Stimulated activated CD4-positive, alpha-beta T cell treated with anti-CD3 and anti-CD28 coated beads, Interleukin-4, amount 100 ng/mL, for 48 hours (primary cell): ENCODE data around the gene RASA2.
"Not testable (repeated sequence)": the region's sequence is repeated elsewhere in the genome, so short reads cannot be mapped to it uniquely, and the experiment has no call there.

Experiments
- DNase-seq, 2 donors: peaks; one replicate each; pipeline ENCODE4 v3.0.0-alpha.2; 2020; ENCODE audit warnings: low read depth in 2 of 2

The RASA2 gene

GRCh38 chr3:141493184-141493583 lies 6.4 kb downstream of the RASA2 start:
- no peak for DNase-seq

GRCh38 chr3:141497589-141497988 lies 10.8 kb downstream of the RASA2 start:
- DNase-seq = not testable (repeated sequence)

- peak; percentile 62 to 76 for DNase-seq
These were observed 11.9 kb downstream of the RASA2 start for GRCh38 chr3:141498598-141499223.

- DNase-seq = no peak
These were observed 12.5 kb downstream of the RASA2 start for GRCh38 chr3:141499284-141499683.

GRCh38 chr3:141499965-141500364 lies 13.1 kb downstream of the RASA2 start:
- DNase-seq = no peak

GRCh38 chr3:141500397-141500796 lies 13.6 kb downstream of the RASA2 start:
- DNase-seq = no peak

- no peak for DNase-seq
These were observed 18.3 kb downstream of the RASA2 start for GRCh38 chr3:141505166-141505565.

GRCh38 chr3:141506071-141506470 lies 19.2 kb downstream of the RASA2 start:
- DNase-seq = no peak

GRCh38 chr3:141507392-141508066 lies 20.7 kb downstream of the RASA2 start:
- no peak for DNase-seq

GRCh38 chr3:141508067-141508436 lies 21.2 kb downstream of the RASA2 start:
- no peak for DNase-seq

GRCh38 chr3:141511361-141511760 lies 24.5 kb downstream of the RASA2 start:
- no peak for DNase-seq

- no peak for DNase-seq
These were observed 27.6 kb downstream of the RASA2 start for GRCh38 chr3:141514382-141514781.

GRCh38 chr3:141519587-141519986 lies 32.8 kb downstream of the RASA2 start:
- no peak for DNase-seq

GRCh38 chr3:141521781-141522180 lies 35.0 kb downstream of the RASA2 start:
- no peak for DNase-seq

- no peak for DNase-seq
These were observed 37.0 kb downstream of the RASA2 start for GRCh38 chr3:141523615-141524375.

GRCh38 chr3:141524988-141525387 lies 38.2 kb downstream of the RASA2 start:
- DNase-seq = no peak

GRCh38 chr3:141525814-141526213 lies 39.0 kb downstream of the RASA2 start:
- DNase-seq = no peak

GRCh38 chr3:141526709-141527108 lies 39.9 kb downstream of the RASA2 start:
- no peak for DNase-seq

GRCh38 chr3:141528800-141529199 lies 42.0 kb downstream of the RASA2 start:
- no peak for DNase-seq

GRCh38 chr3:141529256-141529655 lies 42.4 kb downstream of the RASA2 start:
- DNase-seq = no peak

- no peak for DNase-seq
These were observed 43.0 kb downstream of the RASA2 start for GRCh38 chr3:141529717-141530414.

GRCh38 chr3:141530415-141530768 lies 43.6 kb downstream of the RASA2 start:
- DNase-seq = no peak
